NCI-H345 (cell line): ENCODE results near the gene DNAAF3.
A peak's percentile ranks its signal among the peaks of the same experiment; 100 is the strongest.
"Not testable (repeated sequence)": the region's sequence is repeated elsewhere in the genome, so short reads cannot be mapped to it uniquely, and the experiment has no call there.

Source experiments
- DNase-seq: peaks from one replicate; lab custom pipeline; 2025; lab: John Stamatoyannopoulos, UW

DNAAF3 gene

DNA sequence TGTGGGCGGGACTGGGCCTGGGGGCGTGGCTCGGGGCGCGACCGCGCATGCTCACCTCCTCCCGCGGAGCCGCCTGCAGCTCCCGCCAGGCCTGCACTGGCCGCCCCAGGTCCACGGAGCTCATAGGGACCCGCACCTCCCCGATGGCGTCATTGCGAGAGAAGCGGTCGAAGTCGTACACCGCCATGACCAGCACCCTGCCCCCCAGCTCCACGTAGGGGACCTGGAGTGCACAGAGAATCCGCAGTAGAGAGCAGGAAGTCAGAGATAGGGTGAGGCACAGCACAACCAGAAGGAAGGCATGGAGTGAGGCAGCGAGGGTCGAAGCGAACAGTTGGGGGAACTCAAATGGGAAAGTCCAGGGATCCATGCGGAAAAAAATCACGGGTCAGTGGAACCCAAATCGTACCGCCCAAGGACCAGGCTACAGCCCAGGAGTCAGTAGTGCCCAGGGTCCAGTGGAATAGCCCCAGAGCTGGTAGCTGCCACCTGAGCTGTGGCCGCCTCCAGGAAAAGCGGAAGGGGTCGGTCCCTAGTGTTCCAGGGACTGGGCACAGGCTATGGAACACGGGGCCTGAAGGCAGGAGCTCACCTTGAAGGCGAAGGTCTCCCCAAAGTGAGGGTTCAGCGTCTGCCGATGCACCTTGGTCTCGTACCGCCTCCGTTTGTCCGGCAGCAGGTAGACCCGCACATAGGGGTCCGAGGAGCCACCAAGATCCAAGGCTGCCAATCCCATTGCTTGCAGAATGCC, 8.9 kb upstream of the DNAAF3 start:
- DNase-seq = no peak

DNA sequence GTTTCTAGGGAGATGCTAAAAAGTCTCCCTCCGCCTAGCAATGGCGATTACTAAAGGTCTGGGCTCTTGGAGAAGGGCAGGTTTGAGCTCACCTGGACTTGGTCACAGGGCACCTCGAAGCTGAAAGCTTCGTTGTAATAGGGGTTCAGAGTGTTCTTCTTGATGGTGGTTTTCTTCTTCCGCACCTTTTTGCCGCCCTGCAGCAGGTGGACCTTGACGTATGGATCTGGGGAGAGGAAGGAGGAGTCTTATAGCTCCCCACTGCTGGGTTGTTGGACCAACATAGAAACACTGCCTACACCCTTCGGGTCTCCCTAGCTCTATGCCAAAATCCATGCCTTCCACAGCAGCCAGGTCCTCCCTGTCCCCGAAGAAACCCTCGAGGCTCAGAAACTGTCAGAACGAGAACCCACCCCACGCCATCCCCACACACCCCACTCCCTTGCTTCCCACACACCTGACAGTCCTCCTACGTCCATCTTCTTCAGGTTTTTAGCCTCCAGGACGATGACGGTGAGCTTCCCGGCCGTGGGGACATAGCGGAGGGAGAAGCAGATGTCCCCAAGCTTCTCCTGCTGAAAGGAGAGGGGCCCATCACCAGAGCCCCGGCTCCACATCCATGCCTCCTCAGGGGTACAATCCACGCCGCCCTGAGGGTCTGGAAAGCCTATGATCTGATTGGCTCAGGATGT, 8.2 kb upstream of the DNAAF3 start:
- DNase-seq = no peak

DNA sequence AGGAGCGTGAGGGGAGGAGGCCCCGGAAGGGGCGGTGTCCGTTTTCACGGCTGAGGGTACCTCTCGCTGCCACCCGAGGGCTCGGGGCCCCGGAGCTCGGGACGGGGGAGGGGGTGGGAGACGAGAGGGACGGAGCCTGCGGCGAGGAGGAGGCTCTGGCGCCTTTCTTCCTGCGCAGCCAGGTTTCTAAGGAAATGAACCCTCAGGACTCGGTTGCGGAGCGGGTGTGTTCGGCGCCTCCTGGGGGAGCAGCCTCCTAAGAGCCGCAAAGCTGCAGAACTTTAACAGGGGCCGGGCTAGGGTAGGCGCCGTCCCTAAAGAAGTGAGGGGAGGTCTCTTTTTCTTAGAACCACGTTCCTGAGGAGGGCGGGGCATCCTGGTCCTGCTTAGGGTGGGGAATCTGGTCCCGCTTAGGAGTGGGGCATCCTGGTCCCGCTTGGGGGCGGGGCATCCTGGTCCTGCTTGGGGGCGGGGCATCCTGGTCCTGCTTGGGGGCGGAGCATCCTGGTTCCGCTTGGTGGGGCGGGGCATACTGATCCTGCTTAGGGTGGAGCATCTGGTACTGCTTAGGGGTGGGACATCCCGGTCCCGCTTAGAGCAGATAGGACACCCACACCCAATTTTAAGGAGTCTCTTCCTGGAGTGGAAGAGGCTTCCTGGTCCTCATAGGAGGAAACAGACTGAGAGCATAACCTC, 7.4 kb upstream of the DNAAF3 start:
- DNase-seq = no peak

DNA sequence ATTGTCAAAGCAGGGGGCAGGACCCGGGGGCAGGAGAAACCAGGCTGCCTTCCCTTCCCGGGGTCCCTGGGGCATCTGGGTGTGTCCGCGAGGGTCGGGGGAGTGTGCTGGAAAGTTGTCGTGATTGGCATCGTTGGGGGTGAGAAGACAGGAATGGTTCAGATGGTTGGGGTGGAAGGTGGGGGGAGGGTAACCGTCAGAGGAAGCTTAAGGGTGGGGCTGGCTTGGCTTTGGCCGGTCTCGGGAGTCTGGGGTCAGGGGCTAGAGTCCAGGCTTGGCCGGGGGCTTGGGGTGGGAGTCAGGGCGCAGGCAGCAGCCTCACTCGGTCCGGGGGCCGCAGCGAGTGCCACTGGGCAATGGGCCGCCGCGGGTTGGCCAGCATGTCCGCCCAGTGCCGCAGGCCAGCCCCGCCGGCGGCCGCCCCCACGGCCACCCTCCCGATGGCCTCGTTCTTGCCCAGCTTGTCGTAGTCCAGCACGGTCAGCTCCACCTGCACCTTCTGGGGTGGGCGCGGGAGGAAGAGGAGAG, 6.8 kb upstream of the DNAAF3 start:
- no peak for DNase-seq

DNA sequence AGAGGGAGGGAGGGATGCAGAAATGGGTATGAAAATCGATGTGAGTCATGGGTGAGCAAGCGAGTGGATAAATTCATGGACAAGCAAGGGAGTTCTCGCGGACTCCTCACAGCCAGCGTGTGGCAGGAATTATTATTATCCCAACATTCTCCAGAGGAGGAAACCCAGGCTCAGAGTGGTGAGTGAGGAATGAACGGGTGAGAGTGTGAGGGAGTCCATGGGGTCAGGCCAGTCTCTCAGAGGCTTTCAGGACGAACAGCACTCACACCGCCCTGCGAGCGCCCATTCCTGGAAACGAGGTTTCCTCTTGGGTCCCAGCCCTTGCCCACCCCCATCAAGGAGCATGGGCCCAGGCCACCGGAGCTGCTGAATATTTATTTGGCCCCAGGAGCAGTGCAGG, 6.3 kb upstream of the DNAAF3 start:
- DNase-seq = no peak

DNA sequence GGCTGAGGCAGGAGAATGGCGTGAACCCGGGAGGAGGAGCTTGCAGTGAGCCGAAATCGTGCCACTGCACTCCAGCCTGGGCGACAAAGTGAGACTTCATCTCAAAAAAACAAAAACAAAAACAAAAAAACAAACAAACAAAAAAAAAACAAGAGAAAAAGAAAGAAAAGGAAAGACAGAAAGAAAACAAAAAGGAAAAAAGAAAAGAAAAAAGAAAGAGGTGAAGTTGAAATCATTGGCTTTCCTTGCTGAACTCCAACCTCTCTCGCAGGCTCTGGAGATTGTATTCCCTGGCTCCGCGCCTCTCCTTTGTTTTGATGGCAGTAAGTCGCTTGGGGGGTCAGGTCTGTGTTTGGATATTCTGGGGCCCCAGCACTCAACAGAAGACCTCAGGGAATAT, 5.9 kb upstream of the DNAAF3 start:
- DNase-seq = not testable (repeated sequence)

DNA sequence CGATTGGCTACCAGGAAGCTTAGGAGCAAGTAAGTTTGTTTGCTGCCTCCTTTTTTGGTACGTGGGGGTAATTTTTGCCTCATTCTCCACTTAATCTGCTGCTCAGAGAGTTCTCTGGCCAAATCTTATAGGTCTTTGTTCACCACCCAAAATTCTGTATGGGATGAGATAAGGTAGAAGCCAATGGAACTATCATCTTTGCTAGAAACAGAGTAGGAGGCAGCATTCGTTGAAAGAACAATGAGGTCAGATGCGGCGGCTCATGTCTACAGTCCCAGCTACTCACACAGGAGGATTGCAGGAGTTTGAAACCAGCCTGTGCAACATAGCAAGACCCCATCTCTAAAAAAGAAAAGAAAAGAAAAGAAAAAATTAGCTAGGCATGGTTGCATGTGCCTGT, 5.0 kb upstream of the DNAAF3 start:
- DNase-seq = no peak

DNA sequence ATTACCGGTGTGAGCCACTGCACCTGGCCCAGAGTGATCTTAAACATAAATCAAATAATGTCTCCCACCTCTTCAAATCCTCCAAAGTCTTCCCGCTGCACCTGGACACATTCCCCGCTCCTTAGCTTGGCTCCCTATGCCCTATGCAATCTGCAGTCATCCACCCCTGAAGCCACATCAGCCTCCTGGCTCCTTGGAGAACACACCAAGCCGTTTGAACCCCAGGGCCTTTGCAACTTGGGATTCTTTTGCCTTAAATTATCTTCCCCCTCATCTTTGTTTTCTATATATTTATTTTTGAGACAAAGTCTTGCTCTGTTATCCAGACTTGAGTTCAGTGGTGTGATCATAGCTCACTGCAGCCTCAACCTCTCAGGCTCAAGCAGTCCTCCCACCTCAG, 2.7 kb upstream of the DNAAF3 start:
- DNase-seq = no peak

DNA sequence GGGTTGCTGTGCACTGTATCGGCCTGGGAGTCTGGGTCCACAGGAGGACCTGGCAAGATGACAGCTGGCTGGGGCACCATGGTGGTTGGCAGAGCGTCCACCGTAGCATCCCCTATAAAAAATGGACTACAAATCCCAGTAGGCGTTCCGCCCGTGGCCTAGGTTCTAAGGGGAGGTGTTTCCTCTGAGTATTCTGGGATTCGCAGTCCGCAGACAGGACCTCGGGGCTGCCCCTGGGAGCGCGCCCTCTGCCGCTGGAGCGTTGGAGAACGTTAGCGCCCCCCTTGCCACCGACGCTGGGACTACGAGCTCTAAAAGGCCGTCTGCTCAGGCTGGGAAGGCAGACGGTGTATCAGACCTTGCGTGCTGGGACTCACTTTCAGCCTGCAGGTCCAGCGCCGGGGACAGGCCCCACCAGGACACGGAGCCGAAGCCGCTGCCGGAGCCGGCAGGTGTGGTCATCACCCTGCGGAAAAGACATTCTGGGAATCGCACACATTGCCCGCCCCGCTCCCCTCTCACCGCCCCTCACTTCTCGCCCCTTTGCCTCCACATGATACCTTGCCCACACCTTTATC, 372 bp downstream of the DNAAF3 start:
- peak; percentile 75 for DNase-seq

DNA sequence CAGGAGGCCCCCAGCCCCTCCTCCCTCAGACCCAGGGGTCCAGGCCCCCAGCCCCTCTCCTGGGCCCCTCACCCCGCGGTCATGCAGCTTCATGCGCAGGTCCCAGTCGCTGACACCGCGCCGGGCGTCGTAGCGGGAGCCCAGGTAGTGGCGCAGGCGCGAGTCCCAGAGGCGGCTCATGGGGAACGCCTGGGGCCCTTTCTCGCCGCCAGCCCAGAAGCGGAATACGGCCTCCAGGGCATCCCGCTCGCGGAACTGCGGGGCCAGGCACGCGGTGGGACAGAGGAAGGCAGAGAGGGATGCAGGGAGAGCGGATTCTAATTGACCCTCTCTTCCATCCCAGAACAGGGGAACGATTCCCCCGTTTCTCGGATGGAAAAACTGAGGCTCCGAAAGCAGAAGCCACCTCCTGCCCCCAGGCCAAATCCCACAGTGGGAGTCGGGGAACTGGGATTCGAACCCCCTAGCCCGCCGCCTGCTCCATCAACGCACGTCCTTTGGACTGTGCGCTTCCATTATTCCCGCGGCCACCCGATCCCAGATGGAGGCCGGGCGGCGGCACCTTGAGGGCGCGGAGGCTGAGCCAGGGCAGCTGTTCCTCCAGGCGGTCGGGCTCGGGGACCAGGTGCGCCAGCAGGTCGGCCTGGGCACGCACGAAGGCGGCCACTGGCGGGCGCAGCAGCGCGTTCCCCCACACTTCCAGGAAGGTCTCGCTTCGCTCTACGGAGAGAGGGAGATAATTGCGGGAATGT, 4.7 kb downstream of the DNAAF3 start:
- DNase-seq = no peak

DNA sequence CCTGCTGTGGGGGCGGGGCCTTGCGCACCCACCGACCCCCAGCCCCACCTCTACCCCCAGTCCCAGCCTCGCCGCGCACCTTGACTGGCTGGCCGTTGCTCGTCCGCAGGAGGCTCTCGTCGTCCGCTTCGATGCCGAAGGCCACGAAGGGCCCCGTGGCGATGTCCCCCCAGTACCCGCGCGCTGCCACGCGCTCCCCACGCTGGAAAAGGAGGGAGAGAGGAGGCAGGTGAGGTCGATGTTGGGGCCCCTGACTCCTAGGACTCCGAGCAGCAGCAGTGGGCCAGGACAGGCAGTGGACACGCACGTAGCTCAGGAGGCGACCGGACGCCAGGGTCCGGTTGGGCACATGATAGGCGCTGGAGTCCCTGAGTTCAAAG, 5.4 kb downstream of the DNAAF3 start:
- DNase-seq = no peak

DNA sequence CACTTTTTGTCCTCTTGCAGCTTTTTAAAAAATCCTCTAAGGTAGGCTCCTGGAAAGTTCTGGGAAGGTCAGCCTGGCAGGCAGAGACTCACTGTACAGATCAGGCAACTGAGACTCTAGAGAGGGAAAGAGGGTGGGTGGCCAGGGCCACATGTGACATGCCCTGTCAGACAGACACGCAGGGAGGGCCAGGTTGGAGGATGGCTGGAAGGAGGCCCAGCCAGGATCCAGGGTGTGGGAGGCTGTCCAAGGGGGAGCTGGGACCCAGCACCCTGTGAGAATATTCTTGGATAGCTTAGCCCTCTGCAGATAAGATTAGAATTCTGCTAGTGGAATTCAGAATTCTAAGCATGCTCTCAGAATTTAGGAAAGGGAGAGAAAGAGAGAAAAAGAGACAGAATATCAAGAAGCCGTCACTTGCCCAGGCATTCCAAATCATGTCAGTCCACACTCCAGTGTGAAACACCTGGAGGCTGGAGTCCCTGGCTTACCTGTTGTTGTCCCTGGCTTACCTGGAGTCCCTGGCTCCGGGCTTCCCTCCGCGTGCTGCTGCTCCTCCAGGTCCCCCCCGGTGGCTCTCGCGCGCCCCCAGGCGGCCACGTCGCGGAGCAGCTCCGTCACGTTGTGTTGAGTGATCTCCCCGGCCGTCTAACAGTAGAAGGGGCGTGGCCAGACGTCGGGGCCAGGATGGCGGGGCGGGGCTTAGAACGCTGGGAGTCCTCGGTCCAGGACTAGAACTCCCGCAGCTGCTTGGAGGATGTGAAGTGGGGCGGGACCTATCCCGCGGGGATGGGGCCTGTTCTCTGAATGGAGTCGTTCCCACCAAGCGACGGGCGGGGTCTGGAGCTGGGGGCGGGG, 6.1 kb downstream of the DNAAF3 start:
- peak; percentile 89 for DNase-seq

DNA sequence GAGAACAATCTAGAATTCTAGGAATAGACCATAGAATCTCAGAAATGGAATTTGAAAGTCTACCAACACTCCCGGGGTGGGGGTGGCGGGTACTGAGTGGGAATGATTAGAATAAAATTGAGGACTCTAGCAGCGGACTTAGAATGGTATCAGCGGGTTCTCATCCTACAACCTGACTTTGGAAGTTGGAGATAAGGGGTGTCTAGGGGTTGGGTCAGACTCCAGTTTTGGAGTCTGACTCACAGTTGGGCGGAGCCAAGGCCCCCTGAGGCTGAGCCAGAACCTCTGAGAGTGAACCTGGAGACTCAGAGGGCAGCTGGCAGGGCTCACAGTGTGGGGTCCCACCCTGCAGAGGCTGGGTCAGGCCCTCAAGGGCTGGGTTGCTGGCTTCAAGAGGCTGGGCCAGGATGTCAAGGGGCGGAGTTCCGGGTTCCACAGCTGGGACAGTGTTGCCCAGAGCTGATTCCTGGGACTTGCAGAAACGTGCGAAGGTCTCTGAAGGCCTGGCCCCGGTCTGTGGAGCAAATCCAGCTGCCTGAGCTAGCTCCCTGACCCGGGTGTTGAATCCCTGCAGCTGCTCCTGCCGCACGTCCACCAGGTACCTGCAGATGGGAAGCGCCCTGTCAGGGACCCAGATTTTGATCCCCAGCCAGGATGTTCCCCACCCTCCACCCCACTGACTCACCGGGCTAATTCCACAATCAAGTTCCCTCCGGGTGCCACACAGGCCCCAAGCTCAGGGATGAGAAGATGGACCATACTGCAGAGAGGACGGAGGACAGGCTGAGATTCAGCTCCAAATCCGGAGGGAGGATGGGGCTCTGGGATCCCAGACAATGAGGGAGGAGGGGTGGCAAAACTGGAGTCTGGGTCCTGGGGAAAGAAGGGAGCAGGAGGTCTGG, 7.3 kb downstream of the DNAAF3 start:
- DNase-seq = no peak

DNA sequence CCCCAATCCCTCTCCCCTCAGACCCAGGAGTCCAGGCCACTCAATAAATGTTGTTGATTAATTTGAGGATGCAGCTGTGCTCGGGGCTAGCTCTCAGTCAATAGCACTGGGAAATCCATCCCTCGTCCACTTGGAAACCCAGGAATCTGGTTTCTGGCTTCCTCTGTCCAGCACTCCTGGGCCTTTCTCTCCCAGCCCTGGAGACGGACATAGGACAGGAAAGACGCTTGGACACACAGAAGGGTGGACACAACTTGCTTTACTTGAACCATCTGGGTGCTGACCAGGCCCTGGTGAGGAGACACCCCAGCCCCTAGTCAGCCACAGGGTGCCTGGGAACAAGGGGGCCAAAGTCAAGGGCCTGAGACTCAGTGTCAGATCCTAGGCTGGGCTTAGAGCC, 8.0 kb downstream of the DNAAF3 start:
- DNase-seq = no peak

DNA sequence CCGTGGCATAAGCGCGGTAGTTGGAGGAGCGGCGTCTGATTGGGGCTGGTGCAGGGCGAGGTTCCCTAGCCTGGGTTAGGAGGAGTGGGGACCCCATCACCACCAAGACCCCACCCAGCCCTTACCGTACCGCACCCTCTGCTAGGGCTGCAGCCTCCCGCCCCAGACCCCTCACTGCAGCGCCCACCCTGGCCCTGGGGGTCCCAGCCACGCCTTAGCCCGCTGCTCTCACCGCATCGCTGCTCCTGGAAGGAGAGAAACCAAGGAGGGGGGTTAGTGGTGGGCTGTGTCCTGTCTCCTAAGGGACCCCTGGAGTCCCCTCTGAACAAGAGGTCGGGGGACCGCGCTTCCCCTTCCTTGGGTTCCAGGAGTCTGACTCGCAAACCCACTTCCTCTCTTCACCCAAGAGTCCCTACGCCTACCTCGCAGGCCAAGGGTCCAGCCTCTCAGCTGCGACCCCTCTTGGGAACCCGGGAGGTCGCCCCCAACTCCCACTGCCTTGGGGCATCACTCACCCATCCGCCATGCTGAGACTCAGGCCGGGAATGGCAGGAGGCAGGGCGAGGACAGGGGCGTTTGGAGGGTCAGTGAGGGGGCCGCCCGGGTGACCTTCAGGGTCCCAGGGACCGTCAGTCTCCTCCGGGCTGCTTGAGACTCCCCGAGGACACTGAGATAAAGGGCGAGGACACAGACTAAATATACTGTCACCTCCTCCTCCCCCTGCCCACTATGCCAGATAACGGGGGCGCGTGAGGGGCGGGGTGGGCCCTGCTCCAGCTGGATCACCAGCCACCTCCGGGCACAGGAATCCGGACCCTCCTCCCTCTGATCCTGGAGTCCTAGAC, 9.1 kb downstream of the DNAAF3 start, which contains the start of gene TNNI3:
Gene TNNI3, minus strand, starts transcription at position 669 of the 845 bp plus-strand sequence. Its CDS starts 143 bp downstream, at position 526.
- DNase-seq = no peak

DNA sequence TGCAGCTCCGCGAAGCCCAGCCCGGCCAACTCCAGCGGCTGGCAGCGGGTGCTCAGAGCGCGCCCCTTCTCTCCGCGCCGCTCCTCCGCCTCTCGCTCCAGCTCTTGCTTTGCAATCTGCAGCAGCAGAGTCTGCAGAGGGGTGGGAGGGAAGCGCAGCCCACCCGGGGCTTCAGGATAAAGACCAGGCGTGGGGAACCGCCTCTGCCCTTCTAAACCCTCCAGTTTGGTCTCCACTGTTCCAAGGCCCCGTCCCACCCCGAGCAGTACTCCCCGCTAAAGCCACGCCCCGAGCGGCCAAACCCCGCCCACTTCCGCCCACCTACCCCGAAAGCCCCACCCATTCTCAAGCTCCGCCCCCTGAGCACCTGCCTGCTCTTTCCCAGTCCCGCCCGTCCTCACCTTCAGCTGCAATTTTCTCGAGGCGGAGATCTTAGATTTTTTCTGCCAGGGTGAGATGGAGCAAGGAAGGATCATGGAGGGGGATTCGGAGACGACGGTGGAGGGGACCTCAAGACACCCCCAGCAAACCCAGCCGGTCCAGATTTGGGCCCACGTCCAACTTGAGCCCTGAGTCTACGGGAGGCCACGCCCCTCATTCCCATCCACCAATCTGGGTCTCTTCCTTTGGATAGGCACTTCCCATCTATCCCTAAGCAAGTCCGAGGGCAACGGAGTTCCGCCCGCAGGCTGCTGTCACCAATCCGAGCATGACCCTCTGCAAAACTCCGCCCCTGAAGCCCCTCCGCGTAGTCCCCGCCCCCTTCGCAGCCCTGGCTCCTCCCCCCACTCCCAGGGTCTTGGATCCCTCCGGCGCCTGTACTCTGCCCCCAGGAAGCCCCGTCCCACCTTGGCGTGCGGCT, 10.0 kb downstream of the DNAAF3 start:
- DNase-seq = peak; percentile 85

DNA sequence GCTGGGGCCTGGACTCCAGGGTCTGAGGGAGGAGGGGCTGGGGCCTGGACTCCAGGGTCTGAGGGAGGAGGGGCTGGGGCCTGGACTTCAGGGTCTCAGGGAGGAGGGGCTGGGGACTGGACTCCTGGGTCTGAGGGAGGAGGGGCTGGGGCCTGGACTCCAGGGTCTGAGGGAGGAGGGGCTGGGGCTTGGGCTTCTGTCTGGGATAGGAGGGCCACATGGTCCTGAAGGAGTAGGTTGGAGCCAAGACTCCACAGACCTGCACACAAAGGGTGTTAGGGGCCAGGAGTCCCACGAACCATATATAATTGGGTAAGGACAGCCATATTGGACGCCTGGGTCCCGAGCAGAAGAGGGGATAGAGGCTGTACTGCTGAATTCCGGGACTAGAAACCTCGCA, 10.6 kb downstream of the DNAAF3 start:
- DNase-seq = not testable (repeated sequence)
